SK-N-SH (cell line): ENCODE measurements around the gene PSMG4. TPM values are rescaled to one million over a fixed set of nuclear protein-coding genes. Genes with fewer than 3 reads are reported as not detected.

Experiments
- CTCF ChIA-PET: fragments of 300-600, 350-600 bp; formaldehyde crosslinking; extraction: SDS; loops from one replicate; lab custom pipeline; 2021; lab: Yijun Ruan, JAX
- POLR2A ChIA-PET: fragments of 350-600 bp; sonication (Branson Sonifier 250); formaldehyde crosslinking; extraction: SDS; loops from one replicate; lab custom pipeline; 2020; ENCODE audit warnings: antibody characterized with exemption, inconsistent platforms; lab: Yijun Ruan, JAX
- DNase-seq: peaks from one replicate; pipeline ENCODE4 v3.0.0; 2012
- H2AFZ ChIP-seq: fragments of 200-600 bp; sonication (generic); 2 replicates; pipeline ENCODE4 v1.8.1; 2016; ENCODE audit warnings: antibody characterized with exemption, mild to moderate bottlenecking, low read depth
- H3F3A ChIP-seq: fragments of 200-600 bp; sonication (generic); replicated peaks from 2 replicates; pipeline ENCODE3; 2016; ENCODE audit warnings: antibody characterized with exemption, mild to moderate bottlenecking; ENCODE audit not compliant: insufficient read depth
- H3K27ac ChIP-seq, 2 experiments: fragments of 200-500 bp in 1 of 2; fragments of 200-600 bp in 1 of 2; sonication (Bioruptor generic) in 1 of 2; sonication (generic), shearing (Covaris generic) in 1 of 2; 2 replicates each; pipeline versions ENCODE4 v1.5.1 to v1.6.1; 2014 to 2016; ENCODE audit warnings: low read depth in 2 of 2, inconsistent platforms in 1 of 2, low read length in 1 of 2, mild to moderate bottlenecking in 1 of 2, mixed read lengths in 1 of 2
- H3K27me3 ChIP-seq: fragments of 200-600 bp; sonication (generic), shearing (Covaris generic); 2 replicates; pipeline ENCODE4 v1.6.1; 2016; ENCODE audit warnings: mixed run types; ENCODE audit not compliant: insufficient read depth
- H3K36me3 ChIP-seq, 2 experiments: fragments of 200-500 bp in 1 of 2; fragments of 200-600 bp in 1 of 2; sonication (Bioruptor generic) in 1 of 2; sonication (generic) in 1 of 2; replicated peaks in 1 of 2; 2 replicates each; pipeline versions ENCODE3 to v1.5.1; 2014 to 2016; ENCODE audit warnings: low read length in 1 of 2, mild to moderate bottlenecking in 1 of 2; ENCODE audit not compliant: insufficient read depth in 2 of 2, control insufficient read depth in 1 of 2
- H3K4me1 ChIP-seq, 2 experiments: fragments of 200-500 bp in 1 of 2; fragments of 200-600 bp in 1 of 2; sonication (Bioruptor generic) in 1 of 2; sonication (generic), shearing (Covaris generic) in 1 of 2; 2 replicates each; pipeline versions ENCODE4 v1.5.1 to v1.6.1; 2014 to 2016; ENCODE audit warnings: low read depth in 1 of 2, low read length in 1 of 2, mixed run types in 1 of 2; ENCODE audit not compliant: insufficient read depth in 2 of 2, control insufficient read depth in 1 of 2
- H3K4me2 ChIP-seq: fragments of 200-600 bp; sonication (generic), shearing (Covaris generic); 2 replicates; pipeline ENCODE4 v1.6.1; 2017; ENCODE audit warnings: mixed run types
- H3K4me3 ChIP-seq, 2 experiments: fragments of 200-500 bp in 1 of 2; fragments of 200-600 bp in 1 of 2; sonication (Bioruptor generic) in 1 of 2; sonication (generic), shearing (Covaris generic) in 1 of 2; 2 replicates each; pipeline versions ENCODE4 v1.5.1 to v1.8.1; 2014 to 2016; ENCODE audit warnings: low read depth in 2 of 2, inconsistent platforms in 1 of 2, low read length in 1 of 2, mild to moderate bottlenecking in 1 of 2, mixed read lengths in 1 of 2, moderate library complexity in 1 of 2
- H3K79me2 ChIP-seq: fragments of 200-600 bp; sonication (generic); 2 replicates; pipeline ENCODE4 v1.8.1; 2017; ENCODE audit warnings: mild to moderate bottlenecking; ENCODE audit not compliant: insufficient read depth
- H3K9ac ChIP-seq: fragments of 200-600 bp; sonication (generic); 2 replicates; pipeline ENCODE4 v1.6.1; 2017; ENCODE audit warnings: mixed run types
- H3K9me2 ChIP-seq: fragments of 200-600 bp; sonication (generic); 2 replicates; pipeline ENCODE4 v1.6.1; 2017; ENCODE audit warnings: mixed run types
- H3K9me3 ChIP-seq: fragments of 200-600 bp; sonication (generic); 2 replicates; pipeline ENCODE4 v1.6.1; 2017; ENCODE audit warnings: mixed run types, mild to moderate bottlenecking, moderate library complexity
- H4K20me1 ChIP-seq: fragments of 200-600 bp; sonication (generic); 2 replicates; pipeline ENCODE4 v1.6.1; 2017; ENCODE audit warnings: mild to moderate bottlenecking, mixed run types; ENCODE audit not compliant: insufficient read depth
- CHD2 ChIP-seq: fragments of 150-350 bp; IDR thresholded peaks from 2 replicates; pipeline ENCODE4 v1.6.1; 2018; ENCODE audit warnings: low read length; ENCODE audit not compliant: partially characterized antibody
- ELF1 ChIP-seq: IDR thresholded peaks from 2 replicates; pipeline ENCODE4 v1.4.0; 2012
- FOXM1 ChIP-seq: IDR thresholded peaks from 2 replicates; pipeline ENCODE4 v1.4.0; 2012; ENCODE audit warnings: low read depth, mild to moderate bottlenecking
- MEF2A ChIP-seq: IDR thresholded peaks from 2 replicates; pipeline ENCODE4 v1.4.0; 2012; ENCODE audit warnings: low read depth, borderline replicate concordance
- MXI1 ChIP-seq: IDR thresholded peaks from 2 replicates; pipeline ENCODE4 v1.6.1; 2012; ENCODE audit warnings: mild to moderate bottlenecking, low read depth, low read length, improper control_type of control experiment
- NRF1 ChIP-seq: IDR thresholded peaks from 2 replicates; pipeline ENCODE4 v1.6.1; 2012; ENCODE audit warnings: low read depth, mild to moderate bottlenecking, low read length
- REST ChIP-seq: IDR thresholded peaks from 2 replicates; pipeline ENCODE4 v1.6.1; 2012; ENCODE audit warnings: mild to moderate bottlenecking, low read depth, low read length, moderate library complexity
- RXRA ChIP-seq: IDR thresholded peaks from 2 replicates; pipeline ENCODE4 v1.4.0; 2012; ENCODE audit warnings: low read depth, mild to moderate bottlenecking, borderline replicate concordance
- SMC3 ChIP-seq: IDR thresholded peaks from 2 replicates; pipeline ENCODE4 v1.6.1; 2012; ENCODE audit warnings: low read depth, low read length, improper control_type of control experiment
- TAF1 ChIP-seq: IDR thresholded peaks from 2 replicates; pipeline ENCODE4 v1.6.1; 2012; ENCODE audit warnings: low read depth, mild to moderate bottlenecking, low read length, moderate library complexity, borderline replicate concordance
- TCF12 ChIP-seq: IDR thresholded peaks from 2 replicates; pipeline ENCODE4 v1.4.0; 2012
- TEAD4 ChIP-seq: IDR thresholded peaks from 2 replicates; pipeline ENCODE4 v1.4.0; 2012; ENCODE audit warnings: mild to moderate bottlenecking, borderline replicate concordance; ENCODE audit not compliant: insufficient read depth
- USF1 ChIP-seq: IDR thresholded peaks from 2 replicates; pipeline ENCODE4 v1.4.0; 2012; ENCODE audit warnings: low read depth, borderline replicate concordance
- WGBS: methylation state at CpG from one replicate; pipeline ENCODE4 v1.1.6; 2017; ENCODE audit warnings: low lambda C conversion rate; 5-methylcytosine and 5-hydroxymethylcytosine counted together
- polyA plus RNA-seq, 3 experiments: library from polyadenylated mRNA; depleted of rRNA; stranded (reverse); fragments of >200 nt; gene quantifications; 2 replicates each; pipeline ENCODE4 v1.2.3, GENCODE V29; 2012

The PSMG4 gene
- polyA plus RNA-seq, 1 of the 3 experiments (the other 2 are of a cell fraction), result 61.3 TPM

GRCh38 chr6:3276174-3277167 is 17.7 kb downstream of the PSMG4 start:
- Histone ChIP-seq H3K9ac (no peak overlapping the region), H3K27ac (no peak overlapping the region), H3K4me1 (peaks cover 6 to 14% of the 10 kb centered on the region in 2 experiments; a peak in 2 of 4 replicates)
- TF ChIP-seq REST, result no peak
- TF ChIP-seq TAF1, result no peak
- TF ChIP-seq ELF1, result no peak
- TF ChIP-seq MEF2A, result no peak
- TF ChIP-seq NRF1, result no peak
- TF ChIP-seq FOXM1, result no peak
- no peak for TF ChIP-seq MXI1
- TF ChIP-seq RXRA, result no peak
- TF ChIP-seq USF1, result no peak
- TF ChIP-seq TCF12, result no peak
- TF ChIP-seq SMC3, result no peak
- TF ChIP-seq CHD2, result no peak
- TF ChIP-seq TEAD4, result no peak
- TF ChIP-seq, all 33 proteins: peak for 0
- Histone ChIP-seq H3F3A (peaks cover 3% of the 10 kb centered on the region), H3K9me2 (no peaks in the 10 kb centered on the region), H3K4me3 (no peak overlapping the region), H3K9me3 (no peaks in the 10 kb centered on the region), H3K4me2 (no peak overlapping the region), H2AFZ (no peak overlapping the region), H4K20me1 (no peaks in the 10 kb centered on the region), H3K27me3 (no peaks in the 10 kb centered on the region), H3K79me2 (no peaks in the 10 kb centered on the region), H3K36me3 (peaks cover 0 to 18% of the 10 kb centered on the region in 2 experiments)
- 91% methylated on average over 19 of the region's 20 CpGs for WGBS
- DNase-seq, result no peak
- ChIA-PET CTCF (interaction anchor here (1.3 kb wide), 1 partner anchor 456 kb away, joined by 8 read pairs; no protein-coding TSS in a partner anchor), POLR2A (no interaction called here)
